WTC11 (cell line): ENCODE data around the gene GJB2. TPM values are rescaled to one million over a fixed set of nuclear protein-coding genes. Genes with fewer than 3 reads are reported as not detected.

Source experiments
- ATAC-seq: fragments of 200-7000 bp; cut with Tn5 transposase; 2 replicates; pipeline ENCODE4 v1.10.0; 2021; ENCODE audit warnings: mild to moderate bottlenecking, moderate library complexity
- CTCF ChIA-PET: fragments of 300-600 bp; sonication (Branson Sonifier 250); formaldehyde crosslinking; loops from one replicate; lab custom pipeline; 2021; ENCODE audit warnings: antibody characterized with exemption; lab: Charles Lee
- POLR2A ChIA-PET: fragments of 350-600 bp; sonication (Branson Sonifier 250); formaldehyde crosslinking; loops from one replicate; lab custom pipeline; 2021; ENCODE audit warnings: antibody characterized with exemption; lab: Charles Lee
- DNase-seq: peaks from one replicate; pipeline ENCODE4 v3.0.0; 2021; ENCODE audit warnings: low spot score
- H3K27ac Mint-ChIP-seq: 2 replicates; pipeline ENCODE4 v1.8.0; 2021; ENCODE audit warnings: mixed read lengths
- H3K27me3 Mint-ChIP-seq: 2 replicates; pipeline ENCODE4 v1.8.0; 2021; ENCODE audit warnings: low read depth, mild to moderate bottlenecking, moderate library complexity, mixed read lengths
- H3K36me3 Mint-ChIP-seq: 2 replicates; pipeline ENCODE4 v1.8.0; 2021; ENCODE audit warnings: mixed read lengths
- H3K4me1 Mint-ChIP-seq: 2 replicates; pipeline ENCODE4 v1.8.0; 2022; ENCODE audit warnings: mixed read lengths
- H3K4me3 Mint-ChIP-seq: 2 replicates; pipeline ENCODE4 v1.8.0; 2021; ENCODE audit warnings: mild to moderate bottlenecking, moderate library complexity, mixed read lengths
- H3K9me3 Mint-ChIP-seq: 2 replicates; pipeline ENCODE4 v1.8.0; 2021; ENCODE audit warnings: mixed read lengths
- ETV6 ChIP-seq: sonication (generic); formaldehyde crosslinking; IDR thresholded peaks from 2 replicates; pipeline ENCODE4 v1.8.1; 2022; ENCODE audit warnings: mild to moderate bottlenecking, missing genetic modification reagents
- GRHL2 ChIP-seq: fragments of 250-450 bp; sonication (Bioruptor Pico); IDR thresholded peaks from 2 replicates; pipeline ENCODE4 v1.8.0; 2022; ENCODE audit warnings: mild to moderate bottlenecking, moderate library complexity; ENCODE audit not compliant: insufficient replicate concordance, severe bottlenecking
- ZNF232 ChIP-seq: sonication (generic); formaldehyde crosslinking; IDR thresholded peaks from 2 replicates; pipeline ENCODE4 v1.8.0; 2022; ENCODE audit warnings: mild to moderate bottlenecking, missing genetic modification reagents
- total RNA-seq: library from RNA; stranded (reverse); gene quantifications from 3 replicates; pipeline ENCODE4 v1.2.3, GENCODE V29; 2021
- TF ChIP-seq, protein P1 (sequence below): sonication (generic); formaldehyde crosslinking; IDR thresholded peaks from 2 replicates; pipeline ENCODE4 v1.8.0; 2022; ENCODE audit warnings: missing genetic modification reagents
- TF ChIP-seq, protein P2 (sequence below): sonication (generic); formaldehyde crosslinking; conservative IDR thresholded peaks from 2 replicates; pipeline ENCODE4 v1.8.1; 2023; ENCODE audit warnings: mild to moderate bottlenecking, low read depth, missing genetic modification reagents, moderate library complexity
- TF ChIP-seq, protein P3 (sequence below): fragments of 250-450 bp; sonication (Bioruptor Pico); conservative IDR thresholded peaks from 2 replicates; pipeline ENCODE4 v1.9.0; 2021; ENCODE audit warnings: mild to moderate bottlenecking
- TF ChIP-seq, protein P4 (sequence below): sonication (generic); formaldehyde crosslinking; IDR thresholded peaks from 2 replicates; pipeline ENCODE4 v1.8.1; 2022; ENCODE audit warnings: mild to moderate bottlenecking, moderate library complexity, missing genetic modification reagents
- TF ChIP-seq, protein P5 (sequence below): sonication (generic); formaldehyde crosslinking; IDR thresholded peaks from 2 replicates; pipeline ENCODE4 v1.8.0; 2023; ENCODE audit warnings: mild to moderate bottlenecking, missing genetic modification reagents
- TF ChIP-seq, protein P6 (sequence below): sonication (generic); formaldehyde crosslinking; IDR thresholded peaks from 2 replicates; pipeline ENCODE4 v1.8.0; 2022; ENCODE audit warnings: mild to moderate bottlenecking, missing genetic modification reagents
- TF ChIP-seq, protein P7 (sequence below): sonication (generic); formaldehyde crosslinking; IDR thresholded peaks from 2 replicates; pipeline ENCODE4 v1.8.1; 2023; ENCODE audit warnings: mild to moderate bottlenecking, missing genetic modification reagents, moderate library complexity

GJB2 gene
- total RNA-seq, 1 experiment from 2014 or later: 0.11 TPM

DNA sequence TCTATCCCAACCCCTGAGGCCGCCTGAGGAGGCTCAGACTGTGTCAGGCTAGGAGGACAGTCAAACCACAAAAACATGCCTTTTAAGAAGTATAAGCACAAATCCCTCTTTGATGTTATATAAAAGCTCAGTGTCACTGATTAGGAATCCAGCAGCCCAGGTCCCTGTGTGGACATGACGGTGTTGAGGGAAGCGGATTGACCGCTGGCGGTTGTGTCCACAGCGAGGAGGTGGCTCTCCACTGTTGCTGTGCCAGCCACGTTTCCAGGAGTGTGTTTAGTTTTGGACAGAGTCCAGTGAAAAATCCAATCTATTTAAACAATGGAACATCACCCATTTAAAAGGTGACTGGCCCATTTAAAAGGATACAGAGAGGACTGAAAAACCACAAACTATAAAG, 24.3 kb downstream of the GJB2 start (continued):
- TF ChIP-seq, protein P1, sequence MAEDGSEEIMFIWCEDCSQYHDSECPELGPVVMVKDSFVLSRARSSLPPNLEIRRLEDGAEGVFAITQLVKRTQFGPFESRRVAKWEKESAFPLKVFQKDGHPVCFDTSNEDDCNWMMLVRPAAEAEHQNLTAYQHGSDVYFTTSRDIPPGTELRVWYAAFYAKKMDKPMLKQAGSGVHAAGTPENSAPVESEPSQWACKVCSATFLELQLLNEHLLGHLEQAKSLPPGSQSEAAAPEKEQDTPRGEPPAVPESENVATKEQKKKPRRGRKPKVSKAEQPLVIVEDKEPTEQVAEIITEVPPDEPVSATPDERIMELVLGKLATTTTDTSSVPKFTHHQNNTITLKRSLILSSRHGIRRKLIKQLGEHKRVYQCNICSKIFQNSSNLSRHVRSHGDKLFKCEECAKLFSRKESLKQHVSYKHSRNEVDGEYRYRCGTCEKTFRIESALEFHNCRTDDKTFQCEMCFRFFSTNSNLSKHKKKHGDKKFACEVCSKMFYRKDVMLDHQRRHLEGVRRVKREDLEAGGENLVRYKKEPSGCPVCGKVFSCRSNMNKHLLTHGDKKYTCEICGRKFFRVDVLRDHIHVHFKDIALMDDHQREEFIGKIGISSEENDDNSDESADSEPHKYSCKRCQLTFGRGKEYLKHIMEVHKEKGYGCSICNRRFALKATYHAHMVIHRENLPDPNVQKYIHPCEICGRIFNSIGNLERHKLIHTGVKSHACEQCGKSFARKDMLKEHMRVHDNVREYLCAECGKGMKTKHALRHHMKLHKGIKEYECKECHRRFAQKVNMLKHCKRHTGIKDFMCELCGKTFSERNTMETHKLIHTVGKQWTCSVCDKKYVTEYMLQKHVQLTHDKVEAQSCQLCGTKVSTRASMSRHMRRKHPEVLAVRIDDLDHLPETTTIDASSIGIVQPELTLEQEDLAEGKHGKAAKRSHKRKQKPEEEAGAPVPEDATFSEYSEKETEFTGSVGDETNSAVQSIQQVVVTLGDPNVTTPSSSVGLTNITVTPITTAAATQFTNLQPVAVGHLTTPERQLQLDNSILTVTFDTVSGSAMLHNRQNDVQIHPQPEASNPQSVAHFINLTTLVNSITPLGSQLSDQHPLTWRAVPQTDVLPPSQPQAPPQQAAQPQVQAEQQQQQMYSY: no peak

DNA sequence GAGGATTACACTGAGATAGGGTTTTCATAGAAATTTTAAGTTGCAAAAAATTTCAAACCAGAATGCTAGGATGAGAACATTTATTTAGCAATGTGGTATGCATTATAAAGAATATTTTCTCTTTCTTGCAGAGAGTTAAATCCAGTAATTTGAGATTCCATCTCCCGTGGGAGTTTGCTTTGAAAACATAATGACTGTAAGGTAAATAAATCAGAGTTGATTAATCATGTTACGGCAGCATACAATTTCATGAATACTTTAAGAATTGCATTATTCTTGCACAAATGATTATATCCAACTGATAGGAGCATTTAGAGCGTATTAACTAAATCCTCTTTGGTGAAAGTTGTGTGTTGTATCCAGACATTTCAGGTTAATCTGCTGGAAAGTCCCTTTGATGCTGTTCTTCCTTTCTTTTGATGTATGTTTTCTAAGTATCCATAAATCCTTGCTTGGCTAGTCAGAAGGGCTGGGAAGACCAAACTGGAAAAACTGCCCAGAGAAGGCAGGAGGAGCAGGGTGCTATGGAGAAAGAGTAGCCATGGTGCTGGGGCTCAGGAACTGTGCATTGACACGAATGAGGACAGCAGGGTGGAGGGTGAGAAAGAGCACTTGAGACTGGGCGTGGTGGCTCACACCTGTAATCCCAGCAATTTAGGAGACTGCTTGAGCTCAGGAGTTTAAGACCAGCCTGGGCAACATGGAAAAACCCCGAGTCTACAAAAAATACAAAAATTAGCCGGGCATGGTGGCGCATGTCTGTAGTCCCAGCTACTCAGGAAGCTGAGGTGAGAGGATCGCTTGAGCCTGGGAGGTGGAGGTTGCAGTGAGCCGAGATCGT, 27.1 kb downstream of the GJB2 start:
- ATAC-seq: no peak
- Mint-ChIP-seq H3K4me1 (peaks cover 11% of the 10 kb centered on the region; the same call in 1 of the 2 replicates), H3K9me3 (no peaks in the 10 kb centered on the region), H3K27me3 (peaks cover 29% of the 10 kb centered on the region), H3K27ac (no peak overlapping the region), H3K4me3 (no peak overlapping the region), H3K36me3 (no peaks in the 10 kb centered on the region)
- ChIA-PET POLR2A (no interaction called here), CTCF (no interaction called here)
- no peak for TF ChIP-seq GRHL2
- TF ChIP-seq, protein P2, sequence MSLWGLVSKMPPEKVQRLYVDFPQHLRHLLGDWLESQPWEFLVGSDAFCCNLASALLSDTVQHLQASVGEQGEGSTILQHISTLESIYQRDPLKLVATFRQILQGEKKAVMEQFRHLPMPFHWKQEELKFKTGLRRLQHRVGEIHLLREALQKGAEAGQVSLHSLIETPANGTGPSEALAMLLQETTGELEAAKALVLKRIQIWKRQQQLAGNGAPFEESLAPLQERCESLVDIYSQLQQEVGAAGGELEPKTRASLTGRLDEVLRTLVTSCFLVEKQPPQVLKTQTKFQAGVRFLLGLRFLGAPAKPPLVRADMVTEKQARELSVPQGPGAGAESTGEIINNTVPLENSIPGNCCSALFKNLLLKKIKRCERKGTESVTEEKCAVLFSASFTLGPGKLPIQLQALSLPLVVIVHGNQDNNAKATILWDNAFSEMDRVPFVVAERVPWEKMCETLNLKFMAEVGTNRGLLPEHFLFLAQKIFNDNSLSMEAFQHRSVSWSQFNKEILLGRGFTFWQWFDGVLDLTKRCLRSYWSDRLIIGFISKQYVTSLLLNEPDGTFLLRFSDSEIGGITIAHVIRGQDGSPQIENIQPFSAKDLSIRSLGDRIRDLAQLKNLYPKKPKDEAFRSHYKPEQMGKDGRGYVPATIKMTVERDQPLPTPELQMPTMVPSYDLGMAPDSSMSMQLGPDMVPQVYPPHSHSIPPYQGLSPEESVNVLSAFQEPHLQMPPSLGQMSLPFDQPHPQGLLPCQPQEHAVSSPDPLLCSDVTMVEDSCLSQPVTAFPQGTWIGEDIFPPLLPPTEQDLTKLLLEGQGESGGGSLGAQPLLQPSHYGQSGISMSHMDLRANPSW (CRISPR knock-in tag): no peak
- TF ChIP-seq ZNF232 (CRISPR knock-in tag): no peak
- TF ChIP-seq, protein P3, sequence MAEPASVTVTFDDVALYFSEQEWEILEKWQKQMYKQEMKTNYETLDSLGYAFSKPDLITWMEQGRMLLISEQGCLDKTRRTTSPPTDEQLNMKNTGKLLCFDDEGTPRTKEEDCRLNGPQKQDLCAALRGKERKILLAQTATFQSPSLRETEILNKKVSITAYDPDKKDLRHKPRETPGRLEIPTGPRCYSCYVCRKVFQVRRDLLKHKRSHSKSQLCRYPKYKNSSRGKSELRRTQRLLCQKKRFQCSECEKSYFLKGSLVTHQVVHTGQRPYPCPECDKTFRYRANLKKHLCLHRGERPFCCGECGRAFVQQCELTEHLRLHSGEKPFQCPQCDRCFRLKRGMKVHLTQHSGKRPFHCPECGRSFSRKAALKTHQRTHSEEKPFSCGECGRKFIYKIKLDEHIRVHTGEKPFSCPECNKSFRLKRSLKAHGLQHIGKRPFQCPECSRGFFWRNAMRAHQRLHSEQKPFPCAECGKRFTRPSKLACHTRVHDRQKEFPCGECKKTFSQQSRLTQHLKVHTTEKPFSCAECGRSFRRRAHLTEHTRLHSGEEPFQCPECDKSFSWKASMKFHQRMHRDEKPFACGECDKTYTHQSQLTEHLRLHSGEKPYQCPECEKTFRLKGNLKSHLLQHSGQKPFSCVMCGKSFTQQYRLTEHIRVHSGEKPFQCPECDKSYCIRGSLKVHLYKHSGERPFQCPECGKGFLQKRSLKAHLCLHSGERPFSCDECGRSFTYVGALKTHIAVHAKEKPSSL (CRISPR knock-in tag): no peak
- TF ChIP-seq ETV6 (CRISPR knock-in tag): no peak
- TF ChIP-seq, protein P4, sequence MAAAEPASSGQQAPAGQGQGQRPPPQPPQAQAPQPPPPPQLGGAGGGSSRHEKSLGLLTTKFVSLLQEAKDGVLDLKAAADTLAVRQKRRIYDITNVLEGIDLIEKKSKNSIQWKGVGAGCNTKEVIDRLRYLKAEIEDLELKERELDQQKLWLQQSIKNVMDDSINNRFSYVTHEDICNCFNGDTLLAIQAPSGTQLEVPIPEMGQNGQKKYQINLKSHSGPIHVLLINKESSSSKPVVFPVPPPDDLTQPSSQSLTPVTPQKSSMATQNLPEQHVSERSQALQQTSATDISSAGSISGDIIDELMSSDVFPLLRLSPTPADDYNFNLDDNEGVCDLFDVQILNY (CRISPR knock-in tag): no peak
- TF ChIP-seq, protein P5, sequence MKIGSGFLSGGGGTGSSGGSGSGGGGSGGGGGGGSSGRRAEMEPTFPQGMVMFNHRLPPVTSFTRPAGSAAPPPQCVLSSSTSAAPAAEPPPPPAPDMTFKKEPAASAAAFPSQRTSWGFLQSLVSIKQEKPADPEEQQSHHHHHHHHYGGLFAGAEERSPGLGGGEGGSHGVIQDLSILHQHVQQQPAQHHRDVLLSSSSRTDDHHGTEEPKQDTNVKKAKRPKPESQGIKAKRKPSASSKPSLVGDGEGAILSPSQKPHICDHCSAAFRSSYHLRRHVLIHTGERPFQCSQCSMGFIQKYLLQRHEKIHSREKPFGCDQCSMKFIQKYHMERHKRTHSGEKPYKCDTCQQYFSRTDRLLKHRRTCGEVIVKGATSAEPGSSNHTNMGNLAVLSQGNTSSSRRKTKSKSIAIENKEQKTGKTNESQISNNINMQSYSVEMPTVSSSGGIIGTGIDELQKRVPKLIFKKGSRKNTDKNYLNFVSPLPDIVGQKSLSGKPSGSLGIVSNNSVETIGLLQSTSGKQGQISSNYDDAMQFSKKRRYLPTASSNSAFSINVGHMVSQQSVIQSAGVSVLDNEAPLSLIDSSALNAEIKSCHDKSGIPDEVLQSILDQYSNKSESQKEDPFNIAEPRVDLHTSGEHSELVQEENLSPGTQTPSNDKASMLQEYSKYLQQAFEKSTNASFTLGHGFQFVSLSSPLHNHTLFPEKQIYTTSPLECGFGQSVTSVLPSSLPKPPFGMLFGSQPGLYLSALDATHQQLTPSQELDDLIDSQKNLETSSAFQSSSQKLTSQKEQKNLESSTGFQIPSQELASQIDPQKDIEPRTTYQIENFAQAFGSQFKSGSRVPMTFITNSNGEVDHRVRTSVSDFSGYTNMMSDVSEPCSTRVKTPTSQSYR (CRISPR knock-in tag): no peak
- TF ChIP-seq, protein P6, sequence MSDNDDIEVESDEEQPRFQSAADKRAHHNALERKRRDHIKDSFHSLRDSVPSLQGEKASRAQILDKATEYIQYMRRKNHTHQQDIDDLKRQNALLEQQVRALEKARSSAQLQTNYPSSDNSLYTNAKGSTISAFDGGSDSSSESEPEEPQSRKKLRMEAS (CRISPR knock-in tag): no peak
- TF ChIP-seq, protein P7, sequence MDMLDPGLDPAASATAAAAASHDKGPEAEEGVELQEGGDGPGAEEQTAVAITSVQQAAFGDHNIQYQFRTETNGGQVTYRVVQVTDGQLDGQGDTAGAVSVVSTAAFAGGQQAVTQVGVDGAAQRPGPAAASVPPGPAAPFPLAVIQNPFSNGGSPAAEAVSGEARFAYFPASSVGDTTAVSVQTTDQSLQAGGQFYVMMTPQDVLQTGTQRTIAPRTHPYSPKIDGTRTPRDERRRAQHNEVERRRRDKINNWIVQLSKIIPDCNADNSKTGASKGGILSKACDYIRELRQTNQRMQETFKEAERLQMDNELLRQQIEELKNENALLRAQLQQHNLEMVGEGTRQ (CRISPR knock-in tag): no peak
- no peak for DNase-seq
